Measurements from ENCODE around the gene ANKRD28. TPM values are rescaled to one million over a fixed set of nuclear protein-coding genes. Genes with fewer than 3 reads are reported as not detected.

ANKRD28 gene
- total RNA-seq, 1 donor from 2014 or later: 104 TPM

GRCh38 chr3:15796771-15797641 is 773 bp downstream of the ANKRD28 start:
- Mint-ChIP-seq H3K27me3 (ENCODE audit: low read depth) (no peaks in the 10 kb centered on the region), H3K4me3 (ENCODE audit: unreplicated experiment) (peak overlapping the region; percentile 76), H3K27ac (ENCODE audit: unreplicated experiment) (peak overlapping the region; percentile 98), H3K9me3 (ENCODE audit: low read depth) (peaks cover 4% of the 10 kb centered on the region), H3K36me3 (ENCODE audit: low read depth) (peaks cover 7% of the 10 kb centered on the region), H3K4me1 (ENCODE audit: low read depth) (peaks cover 39% of the 10 kb centered on the region)
- no peak for DNase-seq (ENCODE audit: low spot score)
- no peak for TF ChIP-seq CTCF (IDR thresholded peaks at IDR 0.05)

- Mint-ChIP-seq H3K27ac (ENCODE audit: unreplicated experiment) (peak overlapping the region; percentile 98), H3K27me3 (ENCODE audit: low read depth) (no peaks in the 10 kb centered on the region), H3K4me3 (ENCODE audit: unreplicated experiment) (peak overlapping the region; percentile 76), H3K4me1 (ENCODE audit: low read depth) (peaks cover 45% of the 10 kb centered on the region), H3K36me3 (ENCODE audit: low read depth) (peaks cover 14% of the 10 kb centered on the region), H3K9me3 (ENCODE audit: low read depth) (peaks cover 10% of the 10 kb centered on the region)
- no peak for DNase-seq (ENCODE audit: low spot score)
- no peak for TF ChIP-seq CTCF (IDR thresholded peaks at IDR 0.05)
Observed at GRCh38 chr3:15796331-15796730, 1.4 kb downstream of the ANKRD28 start.

GRCh38 chr3:15795651-15796308 is 2.0 kb downstream of the ANKRD28 start:
- H3K27ac Mint-ChIP-seq (ENCODE audit: unreplicated experiment): peak overlapping the region; percentile 98
- peaks cover 19% of the 10 kb centered on the region for H3K36me3 Mint-ChIP-seq (ENCODE audit: low read depth)

GRCh38 chr3:15794842-15795650 is 2.7 kb downstream of the ANKRD28 start:
- H3K9me3 Mint-ChIP-seq (ENCODE audit: low read depth): peaks cover 23% of the 10 kb centered on the region
- DNase-seq (ENCODE audit: low spot score): no peak
- peak overlapping the region; percentile 98 for H3K27ac Mint-ChIP-seq (ENCODE audit: unreplicated experiment)
- peaks cover 26% of the 10 kb centered on the region for H3K36me3 Mint-ChIP-seq (ENCODE audit: low read depth)
- H3K27me3 Mint-ChIP-seq (ENCODE audit: low read depth): no peaks in the 10 kb centered on the region
- H3K4me1 Mint-ChIP-seq (ENCODE audit: low read depth): peaks cover 47% of the 10 kb centered on the region
- H3K4me3 Mint-ChIP-seq (ENCODE audit: unreplicated experiment): peak overlapping the region; percentile 76
- TF ChIP-seq CTCF (IDR thresholded peaks at IDR 0.05): peak; percentile 72

More at GRCh38 chr3:15795651-15796308, 2.0 kb downstream of the ANKRD28 start:
- DNase-seq (ENCODE audit: low spot score): no peak
- Mint-ChIP-seq H3K27me3 (ENCODE audit: low read depth) (no peaks in the 10 kb centered on the region), H3K4me3 (ENCODE audit: unreplicated experiment) (peak overlapping the region; percentile 76), H3K9me3 (ENCODE audit: low read depth) (peaks cover 15% of the 10 kb centered on the region), H3K4me1 (ENCODE audit: low read depth) (peaks cover 45% of the 10 kb centered on the region)
- TF ChIP-seq CTCF (IDR thresholded peaks at IDR 0.05): no peak
